IMR-90 (cell line): ENCODE data around the gene LSM14A. TPM values are rescaled to one million over a fixed set of nuclear protein-coding genes. Genes with fewer than 3 reads are reported as not detected.

ENCODE experiments used
- ATAC-seq: fragments of 200-7000 bp; cut with Tn5 transposase; 2 replicates; pipeline ENCODE4 v1.9.1; 2020; ENCODE audit warnings: low read depth, mild to moderate bottlenecking, moderate library complexity
- BruUV-seq: library from RNA; stranded (reverse); fragments of 400-500 nt; replicated peaks from 2 replicates; lab custom pipeline; 2021; lab: Mats Ljungman, UMichigan
- CTCF ChIA-PET: fragments of 300-600 bp; formaldehyde crosslinking; extraction: SDS; loops from one replicate; lab custom pipeline; 2021; ENCODE audit warnings: antibody characterized with exemption; lab: Yijun Ruan, JAX
- POLR2A ChIA-PET: fragments of 300-600 bp; sonication (Branson Sonifier 250); formaldehyde crosslinking; loops from one replicate; lab custom pipeline; 2022; ENCODE audit warnings: antibody characterized with exemption; ENCODE audit not compliant: unreplicated experiment; lab: Charles Lee
- DNase-seq: peaks from one replicate; pipeline ENCODE4 v3.0.0; 2013
- H2AFZ ChIP-seq: replicated peaks from 2 replicates; pipeline ENCODE3; 2013; ENCODE audit warnings: low read length, mild to moderate bottlenecking; ENCODE audit not compliant: poor library complexity
- H2AK5ac ChIP-seq: 2 replicates; pipeline ENCODE4 v1.6.1; 2013; ENCODE audit warnings: low read depth, low read length, inconsistent platforms
- H2AK9ac ChIP-seq: replicated peaks from 2 replicates; pipeline ENCODE3; 2013; ENCODE audit warnings: mild to moderate bottlenecking, low read depth, low read length, moderate library complexity; ENCODE audit not compliant: poor library complexity
- H2BK120ac ChIP-seq: 2 replicates; pipeline ENCODE4 v1.6.1; 2013; ENCODE audit warnings: low read depth, low read length, inconsistent platforms
- H2BK15ac ChIP-seq: 3 replicates; pipeline ENCODE4 v1.6.1; 2013; ENCODE audit warnings: low read depth, low read length, inconsistent platforms
- H2BK20ac ChIP-seq: 2 replicates; pipeline ENCODE4 v1.6.1; 2013; ENCODE audit warnings: low read depth, mild to moderate bottlenecking, inconsistent platforms, low read length, moderate library complexity
- H2BK5ac ChIP-seq: 2 replicates; pipeline ENCODE4 v1.6.1; 2013; ENCODE audit warnings: mild to moderate bottlenecking, low read depth, low read length, inconsistent platforms; ENCODE audit not compliant: poor library complexity, severe bottlenecking
- H3K14ac ChIP-seq: replicated peaks from 2 replicates; pipeline ENCODE4 v1.6.1; 2013; ENCODE audit warnings: low read depth, low read length, inconsistent platforms
- H3K18ac ChIP-seq: 2 replicates; pipeline ENCODE4 v1.6.1; 2013; ENCODE audit warnings: low read depth, low read length, control low read depth
- H3K23ac ChIP-seq: 2 replicates; pipeline ENCODE4 v1.6.1; 2013; ENCODE audit warnings: low read depth, low read length, inconsistent platforms
- H3K27ac ChIP-seq: 2 replicates; pipeline ENCODE4 v1.5.1; 2013; ENCODE audit warnings: mild to moderate bottlenecking, control low read depth, low read length; ENCODE audit not compliant: insufficient read depth
- H3K27me3 ChIP-seq: 2 replicates; pipeline ENCODE4 v1.6.1; 2013; ENCODE audit warnings: low read length; ENCODE audit not compliant: control insufficient read depth, insufficient read depth
- H3K36me3 ChIP-seq: 2 replicates; pipeline ENCODE4 v1.6.1; 2013; ENCODE audit warnings: low read length, mixed read lengths; ENCODE audit not compliant: control insufficient read depth, insufficient read depth
- H3K4ac ChIP-seq: 2 replicates; pipeline ENCODE4 v1.6.1; 2013; ENCODE audit warnings: low read depth, low read length, inconsistent platforms
- H3K4me1 ChIP-seq: 2 replicates; pipeline ENCODE4 v1.6.1; 2013; ENCODE audit warnings: low read length, mixed read lengths; ENCODE audit not compliant: control insufficient read depth, insufficient read depth
- H3K4me2 ChIP-seq: 2 replicates; pipeline ENCODE4 v1.6.1; 2013; ENCODE audit warnings: low read depth, mild to moderate bottlenecking, control low read depth, low read length, moderate library complexity
- H3K4me3 ChIP-seq: 2 replicates; pipeline ENCODE4 v1.5.1; 2013; ENCODE audit warnings: low read depth, mild to moderate bottlenecking, control low read depth, low read length, moderate library complexity; ENCODE audit not compliant: insufficient read depth
- H3K56ac ChIP-seq: 2 replicates; pipeline ENCODE4 v1.6.1; 2013; ENCODE audit warnings: low read length, inconsistent platforms; ENCODE audit not compliant: insufficient read depth; ENCODE audit errors: extremely low read depth
- H3K79me1 ChIP-seq, 2 experiments: 2 replicates each; pipeline ENCODE4 v1.6.1; 2013; ENCODE audit warnings: low read length in 2 of 2, inconsistent platforms in 1 of 2, low read depth in 1 of 2
- H3K9ac ChIP-seq: 2 replicates; pipeline ENCODE4 v1.6.1; 2013; ENCODE audit warnings: low read depth, low read length, control low read depth
- H3K9me1 ChIP-seq: 2 replicates; pipeline ENCODE4 v1.6.1; 2013; ENCODE audit warnings: low read length, inconsistent platforms; ENCODE audit not compliant: insufficient read depth
- H3K9me3 ChIP-seq: 2 replicates; pipeline ENCODE4 v1.6.1; 2013; ENCODE audit warnings: low read length; ENCODE audit not compliant: control insufficient read depth, insufficient read depth
- H4K20me1 ChIP-seq: 2 replicates; pipeline ENCODE4 v1.6.1; 2013; ENCODE audit warnings: low read length, inconsistent platforms; ENCODE audit not compliant: insufficient read depth
- H4K5ac ChIP-seq: 2 replicates; pipeline ENCODE4 v1.6.1; 2013; ENCODE audit warnings: mild to moderate bottlenecking, low read depth, low read length, control low read depth
- H4K8ac ChIP-seq, 2 experiments: 2 replicates each; pipeline ENCODE4 v1.6.1; 2013; ENCODE audit warnings: low read depth in 2 of 2, low read length in 2 of 2, control low read depth in 1 of 2, inconsistent platforms in 1 of 2
- H4K91ac ChIP-seq: 2 replicates; pipeline ENCODE4 v1.6.1; 2013; ENCODE audit warnings: low read depth, low read length, inconsistent platforms; ENCODE audit not compliant: insufficient read depth
- CHD1 ChIP-seq: IDR thresholded peaks from 2 replicates; pipeline ENCODE4 v1.6.1; 2012; ENCODE audit warnings: low read depth, low read length, improper control_type of control experiment
- CTCF ChIP-seq: conservative IDR thresholded peaks from 2 replicates; pipeline ENCODE4 v1.5.1; 2012; ENCODE audit warnings: mild to moderate bottlenecking, low read depth, low read length, improper control_type of control experiment
- ELK1 ChIP-seq: fragments of 150-350 bp; IDR thresholded peaks from 2 replicates; pipeline ENCODE4 v1.6.1; 2016; ENCODE audit warnings: low read depth, mild to moderate bottlenecking, low read length, moderate library complexity, borderline replicate concordance
- FOS ChIP-seq: fragments of 150-350 bp; IDR thresholded peaks from 2 replicates; pipeline ENCODE4 v1.6.1; 2016; ENCODE audit warnings: low read depth, low read length
- MAFK ChIP-seq: IDR thresholded peaks from 2 replicates; pipeline ENCODE4 v1.6.1; 2012; ENCODE audit warnings: low read depth, low read length, improper control_type of control experiment
- MAZ ChIP-seq: IDR thresholded peaks from 2 replicates; pipeline ENCODE4 v1.6.1; 2012; ENCODE audit warnings: low read depth, mild to moderate bottlenecking, low read length, improper control_type of control experiment, moderate library complexity, borderline replicate concordance
- MXI1 ChIP-seq: IDR thresholded peaks from 2 replicates; pipeline ENCODE4 v1.6.1; 2012; ENCODE audit warnings: low read depth, mild to moderate bottlenecking, low read length, moderate library complexity, borderline replicate concordance
- RAD21 ChIP-seq: IDR thresholded peaks from 2 replicates; pipeline ENCODE4 v1.6.1; 2012; ENCODE audit warnings: low read length, improper control_type of control experiment
- RCOR1 ChIP-seq: IDR thresholded peaks from 2 replicates; pipeline ENCODE4 v1.6.1; 2012; ENCODE audit warnings: mild to moderate bottlenecking, low read length, improper control_type of control experiment; ENCODE audit not compliant: insufficient replicate concordance
- RFX5 ChIP-seq: IDR thresholded peaks from 2 replicates; pipeline ENCODE4 v1.8.0; 2012; ENCODE audit warnings: low read depth, mild to moderate bottlenecking, low read length, moderate library complexity
- SMC3 ChIP-seq: fragments of 150-350 bp; IDR thresholded peaks from 2 replicates; pipeline ENCODE4 v1.6.1; 2016; ENCODE audit warnings: low read depth, mild to moderate bottlenecking, antibody characterized with exemption, low read length, moderate library complexity
- USF2 ChIP-seq: fragments of 150-350 bp; IDR thresholded peaks from 2 replicates; pipeline ENCODE4 v1.6.1; 2017; ENCODE audit warnings: mild to moderate bottlenecking, antibody characterized with exemption, low read length, low read depth
- WGBS, 2 experiments: methylation state at CpG; one replicate each; pipeline versions ENCODE4 v1.1.5 to v1.1.7; 2013; ENCODE audit warnings: missing lambda C conversion rate in 2 of 2; ENCODE audit not compliant: insufficient read length in 1 of 2; ENCODE audit errors: extremely low coverage in 2 of 2; 5-methylcytosine and 5-hydroxymethylcytosine counted together
- dilution Hi-C: fragments of 300-500 bp; cut with HindIII; formaldehyde crosslinking; loops from one replicate; pipeline ENCODE4 v1.14.3; 2018; ENCODE audit warnings: low sequenced_read_pairs; ENCODE audit not compliant: unreplicated experiment
- in situ Hi-C: fragments of 300-500 bp; cut with MboI; formaldehyde crosslinking; loops from 3 replicates; pipeline ENCODE4 v1.14.3; 2019; ENCODE audit warnings: low sequenced_read_pairs, inconsistent platforms, mixed read lengths
- intact Hi-C: fragments of 100-400 bp; cut with micrococcal nuclease; formaldehyde crosslinking; loops from 2 replicates; pipeline ENCODE4 v1.10.0; 2022
- polyA plus RNA-seq, 3 experiments: library from polyadenylated mRNA; depleted of rRNA; stranded (reverse); fragments of >200 nt; gene quantifications; 2 replicates each; pipeline ENCODE4 v1.2.3, GENCODE V29; 2012; ENCODE audit warnings: low replicate concordance in 1 of 3
- total RNA-seq: library from RNA; depleted of rRNA; stranded (reverse); fragments of >200 nt; gene quantifications from 2 replicates; pipeline ENCODE4 v1.2.3, GENCODE V29; 2012

LSM14A gene
- total and polyA plus RNA-seq, 2 of the 4 experiments (the other 2 are of a cell fraction) = 44.3 to 54.8 TPM

- Histone ChIP-seq H3K4ac (no peak overlapping the region), H3K18ac (no peak overlapping the region), H3K23ac (no peak overlapping the region), H3K79me1 (no peaks in the 10 kb centered on the region), H4K5ac (no peak overlapping the region), H2AK9ac (no peak overlapping the region), H4K20me1 (no peaks in the 10 kb centered on the region), H2BK15ac (no peak overlapping the region), H3K36me3 (no peaks in the 10 kb centered on the region), H3K27ac (no peak overlapping the region), H3K27me3 (peaks cover 2% of the 10 kb centered on the region; the same call in 1 of the 2 replicates), H4K8ac (no peak overlapping the region), H2BK120ac (no peak overlapping the region), H3K9me3 (no peaks in the 10 kb centered on the region), H3K56ac (no peak overlapping the region), H2AK5ac (no peak overlapping the region), H2AFZ (no peak overlapping the region), H3K14ac (no peak overlapping the region), H2BK20ac (no peak overlapping the region), H2BK5ac (no peak overlapping the region), H3K9me1 (no peaks in the 10 kb centered on the region; the same call in 1 of the 2 replicates), H3K4me3 (no peak overlapping the region), H3K9ac (no peak overlapping the region), H4K91ac (no peak overlapping the region), H3K4me2 (no peak overlapping the region), H3K4me1 (peaks cover 2% of the 10 kb centered on the region; the same call in 1 of the 2 replicates)
- ATAC-seq = no peak
- dilution Hi-C loops (no loop called here), intact Hi-C loops (no loop called here), in situ Hi-C loops (no loop called here)
- no TSS peak for BruUV-seq
- ChIA-PET CTCF (interaction anchor here (0.6 to 0.9 kb wide), 3 partner anchors 215 to 376 kb away, joined by 3 to 5 read pairs (median 4); no protein-coding TSS in a partner anchor), POLR2A (no interaction called here)
- TF ChIP-seq MAZ (no peak), ELK1 (no peak), CTCF (no peak), CHD1 (no peak), RCOR1 (no peak), MXI1 (no peak), FOS (no peak), MAFK (no peak), RFX5 (no peak), RAD21 (no peak), USF2 (no peak), SMC3 (no peak)
- no CpG with 5 or more reads among the region's 2 CpGs for WGBS, 2 experiments
- no peak for DNase-seq
These were observed 17.9 kb upstream of the LSM14A start for GRCh38 chr19:34154401-34154800.
